Endothelial cell of umbilical vein (primary cell): ENCODE data around the gene MOCOS.

Source experiments
- CTCF ChIP-seq, 2 donors: IDR thresholded peaks; 1 replicate in 1 of 2; 2 replicates in 1 of 2; pipeline ENCODE4 v1.5.1; 2011; ENCODE audit warnings: low read length in 2 of 2, mild to moderate bottlenecking in 2 of 2, moderate library complexity in 2 of 2, control low read depth in 1 of 2, inconsistent platforms in 1 of 2, low read depth in 1 of 2; ENCODE audit not compliant: insufficient read depth in 1 of 2; ENCODE audit errors: extremely low read depth in 1 of 2
- EZH2 ChIP-seq: IDR thresholded peaks from 2 replicates; pipeline ENCODE4 v1.6.1; 2012; ENCODE audit warnings: borderline replicate concordance, low read depth, mild to moderate bottlenecking, moderate library complexity, low read length, inconsistent platforms; ENCODE audit not compliant: severe bottlenecking
- POLR2A ChIP-seq: IDR thresholded peaks from 2 replicates; pipeline ENCODE4 v1.6.1; 2012; ENCODE audit warnings: low read depth, mild to moderate bottlenecking, control low read depth, low read length
- POLR2AphosphoS5 ChIP-seq: IDR thresholded peaks from 2 replicates; pipeline ENCODE4 v1.6.1; 2012; ENCODE audit warnings: low read depth, mild to moderate bottlenecking, control low read depth, low read length, moderate library complexity; ENCODE audit not compliant: insufficient read depth

DNA sequence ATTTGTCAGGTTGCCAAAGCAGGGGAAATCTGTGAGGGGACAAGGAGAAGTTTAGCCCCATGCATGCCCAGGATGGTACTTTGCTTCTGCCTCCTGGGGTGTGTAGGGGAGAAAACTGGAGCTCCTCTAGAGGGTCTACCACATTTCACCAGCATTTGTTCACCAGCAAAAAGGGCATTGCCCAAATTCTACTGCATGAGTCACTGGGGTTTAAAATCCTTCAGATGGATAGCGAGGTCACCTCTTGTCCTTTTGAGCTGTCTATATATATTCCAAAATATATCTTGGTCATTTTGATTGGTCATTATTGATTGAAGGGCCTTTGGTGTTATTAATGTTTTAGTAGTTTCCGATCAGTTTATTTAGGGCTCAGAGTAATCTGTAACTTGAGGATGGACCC, 128.9 kb downstream of the MOCOS start:
- TF ChIP-seq CTCF (IDR thresholded peaks at IDR 0.05; ENCODE audit: extremely low read depth in 1 of 2, insufficient read depth in 1 of 2, low read depth in 1 of 2, low read length in 2 of 2), result no peak
- no peak for TF ChIP-seq POLR2AphosphoS5
- no peak for TF ChIP-seq EZH2
- no peak for TF ChIP-seq POLR2A
